NCI-H2227 (cell line): Measurements from ENCODE around the gene BOLA1.
"Not testable (repeated sequence)": the region's sequence is repeated elsewhere in the genome, so short reads cannot be mapped to it uniquely, and the experiment has no call there.

ENCODE experiments used
- DNase-seq: peaks from one replicate; lab custom pipeline; 2025; ENCODE audit not compliant: unreplicated experiment; lab: John Stamatoyannopoulos, UW

BOLA1 gene

DNA sequence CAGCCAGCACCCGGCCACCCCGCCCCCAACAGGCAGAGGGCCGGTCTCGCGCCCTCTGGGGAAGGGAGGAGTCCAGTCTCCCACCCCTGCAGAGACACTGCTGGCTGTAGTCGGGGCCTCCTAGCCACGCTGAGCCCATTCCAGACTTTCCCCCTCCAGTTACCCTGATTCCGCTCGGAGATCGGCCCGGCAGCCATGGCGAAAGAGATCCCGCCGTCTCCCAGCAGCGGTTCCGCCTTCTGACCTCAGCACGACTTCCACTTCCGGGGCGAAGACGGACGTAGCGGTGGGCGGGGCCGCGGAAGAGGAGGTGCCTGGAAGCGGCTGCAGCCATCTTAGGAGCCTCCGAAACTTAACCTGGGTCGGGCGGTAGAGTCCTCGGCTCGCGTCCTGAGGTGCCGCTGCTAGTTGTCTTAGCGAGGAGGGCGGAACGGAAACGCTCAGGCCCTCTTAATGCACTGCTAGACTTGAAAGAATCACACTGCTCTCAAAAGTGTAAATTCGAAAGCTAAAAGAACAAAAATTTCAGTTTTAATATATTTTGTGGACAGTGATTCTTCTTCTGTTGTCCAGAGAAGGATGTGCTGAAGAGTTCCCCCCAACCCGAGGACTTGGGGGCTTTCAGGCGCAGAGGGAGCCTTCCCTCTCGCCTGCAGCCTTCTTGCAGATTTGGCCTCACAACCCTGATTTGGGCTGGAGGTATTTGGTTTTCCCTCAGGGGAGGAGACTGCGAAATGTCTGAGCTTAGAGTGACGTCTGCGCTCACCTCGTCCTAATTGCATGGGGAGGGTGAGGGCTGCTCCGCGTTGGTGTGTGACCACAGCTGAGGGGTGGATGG is 28.4 kb downstream of the BOLA1 start, which contains the start of gene SF3B4:
TSS of gene SF3B4 (minus strand) at position 241 of the 838 bp plus-strand sequence. CDS start at position 197, 44 bp downstream.
- DNase-seq, result peak; percentile 97

DNA sequence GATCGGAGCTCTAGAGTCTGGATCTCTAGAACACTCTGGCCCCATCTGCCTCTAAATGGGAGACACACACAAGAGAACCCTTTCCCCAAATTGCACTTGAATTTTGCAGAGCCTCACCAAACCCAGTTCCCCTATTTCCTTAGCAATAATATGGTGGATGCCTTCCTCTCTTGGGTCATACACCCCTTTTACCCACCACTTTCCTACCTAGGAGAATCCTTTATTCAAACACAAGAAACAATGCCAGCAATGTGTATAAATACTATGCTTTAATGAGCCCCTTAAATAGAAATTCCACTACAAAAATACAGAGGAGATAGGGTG is 29.0 kb downstream of the BOLA1 start:
- DNase-seq, result no peak

DNA sequence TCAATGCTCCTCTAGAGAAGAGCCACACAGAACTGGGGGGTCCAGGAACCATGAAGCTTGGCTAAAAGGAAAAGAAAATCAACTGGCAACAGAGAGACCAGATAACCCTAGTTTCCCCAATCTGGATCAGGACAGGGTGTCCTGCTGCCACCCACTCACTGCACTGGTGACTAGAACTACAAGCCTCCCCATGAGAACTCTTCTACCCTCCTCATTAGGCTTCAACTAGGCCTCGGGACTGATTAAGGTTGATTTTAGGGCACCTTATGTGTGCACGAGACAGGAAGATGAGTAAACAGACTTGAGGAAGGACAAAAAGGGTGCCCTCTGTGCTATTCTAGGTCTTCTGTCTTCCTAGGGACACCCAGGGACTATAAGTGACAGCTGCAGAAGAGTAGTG is 30.5 kb downstream of the BOLA1 start:
- DNase-seq, result no peak

DNA sequence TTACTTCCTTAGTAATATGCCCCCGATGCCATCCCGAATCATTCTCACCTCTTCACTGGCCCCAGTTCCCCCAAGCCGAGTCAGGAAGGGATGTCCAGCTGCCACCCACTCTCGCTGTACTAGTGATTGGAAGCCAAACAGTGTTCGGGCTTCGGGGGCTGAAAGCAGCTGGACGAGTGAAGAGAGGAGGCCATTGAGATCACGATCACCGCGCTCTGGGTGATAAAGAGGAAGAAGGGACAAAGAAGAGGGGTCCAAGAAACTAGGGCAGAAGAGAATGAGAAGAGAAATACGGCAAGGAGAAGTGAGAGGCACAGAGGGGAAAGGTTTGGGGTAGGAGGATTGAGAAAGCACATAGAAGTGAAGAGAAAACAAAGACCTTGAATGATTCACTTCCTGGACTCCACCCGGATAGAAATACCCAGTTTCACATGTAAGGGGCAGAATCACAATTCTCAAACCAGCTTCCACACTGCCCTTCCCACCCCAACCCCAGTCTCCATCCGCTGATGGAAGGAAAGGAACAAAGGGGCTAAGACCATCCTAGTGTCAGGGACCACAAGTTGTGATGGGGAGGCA is 31.9 kb downstream of the BOLA1 start:
- no peak for DNase-seq

DNA sequence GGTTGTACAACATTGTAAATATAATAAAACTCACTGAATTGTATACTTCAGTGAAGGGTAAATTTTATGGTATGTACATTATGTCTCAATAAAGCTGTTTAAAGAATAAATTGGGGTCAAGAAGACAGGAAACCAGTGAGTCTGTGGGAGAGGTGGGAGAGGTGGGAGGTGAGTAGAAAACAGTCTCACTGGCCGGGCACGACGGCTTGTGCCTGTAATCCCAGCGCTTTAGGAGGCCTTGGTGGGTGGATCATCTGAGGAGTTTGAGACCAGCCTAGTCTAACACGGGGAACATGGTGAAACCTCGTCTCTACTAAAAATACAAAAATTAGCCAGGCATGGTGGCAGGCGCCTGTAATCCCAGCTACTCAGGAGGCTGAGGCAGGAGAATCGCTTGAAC is 33.1 kb downstream of the BOLA1 start:
- DNase-seq, result no peak

DNA sequence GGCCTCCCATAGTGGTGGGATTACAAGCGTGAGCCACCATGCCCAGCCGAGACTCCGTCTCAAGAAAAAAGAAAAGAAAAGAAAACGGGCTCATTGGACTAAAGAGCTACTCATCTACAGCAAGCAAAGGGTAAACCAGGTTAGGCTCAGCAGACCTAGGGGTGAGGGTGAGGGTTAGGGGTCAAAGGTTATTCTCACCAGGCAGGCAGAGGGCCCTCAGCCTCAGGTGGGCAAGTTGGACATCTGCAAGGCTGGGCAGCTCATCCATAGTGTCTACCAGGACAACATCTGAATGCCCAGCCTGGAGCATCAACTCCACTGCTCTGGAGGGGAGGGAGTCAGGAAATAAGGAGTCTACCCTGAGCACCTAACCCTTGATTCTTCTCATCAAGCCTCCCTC is 33.8 kb downstream of the BOLA1 start:
- DNase-seq, result no peak

DNA sequence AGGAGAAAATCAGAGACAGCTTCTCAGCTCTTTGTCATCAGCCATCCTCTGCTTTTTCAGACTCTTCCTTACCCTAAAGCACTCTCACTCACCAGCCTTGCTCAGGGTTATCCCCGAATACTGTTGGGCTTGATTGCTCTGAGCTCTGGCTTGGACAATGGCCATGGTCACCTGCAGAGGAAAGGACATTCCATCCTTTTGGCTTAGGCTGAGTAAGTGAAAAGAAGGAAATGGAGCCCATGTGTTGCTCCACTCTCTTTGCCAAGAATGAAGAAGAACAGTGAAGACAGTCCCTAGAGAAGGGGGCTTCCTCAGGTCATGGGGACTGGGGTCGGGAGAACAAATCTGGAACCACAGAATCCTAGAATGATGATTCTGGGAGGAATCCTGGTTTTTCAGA is 35.0 kb downstream of the BOLA1 start:
- no peak for DNase-seq

DNA sequence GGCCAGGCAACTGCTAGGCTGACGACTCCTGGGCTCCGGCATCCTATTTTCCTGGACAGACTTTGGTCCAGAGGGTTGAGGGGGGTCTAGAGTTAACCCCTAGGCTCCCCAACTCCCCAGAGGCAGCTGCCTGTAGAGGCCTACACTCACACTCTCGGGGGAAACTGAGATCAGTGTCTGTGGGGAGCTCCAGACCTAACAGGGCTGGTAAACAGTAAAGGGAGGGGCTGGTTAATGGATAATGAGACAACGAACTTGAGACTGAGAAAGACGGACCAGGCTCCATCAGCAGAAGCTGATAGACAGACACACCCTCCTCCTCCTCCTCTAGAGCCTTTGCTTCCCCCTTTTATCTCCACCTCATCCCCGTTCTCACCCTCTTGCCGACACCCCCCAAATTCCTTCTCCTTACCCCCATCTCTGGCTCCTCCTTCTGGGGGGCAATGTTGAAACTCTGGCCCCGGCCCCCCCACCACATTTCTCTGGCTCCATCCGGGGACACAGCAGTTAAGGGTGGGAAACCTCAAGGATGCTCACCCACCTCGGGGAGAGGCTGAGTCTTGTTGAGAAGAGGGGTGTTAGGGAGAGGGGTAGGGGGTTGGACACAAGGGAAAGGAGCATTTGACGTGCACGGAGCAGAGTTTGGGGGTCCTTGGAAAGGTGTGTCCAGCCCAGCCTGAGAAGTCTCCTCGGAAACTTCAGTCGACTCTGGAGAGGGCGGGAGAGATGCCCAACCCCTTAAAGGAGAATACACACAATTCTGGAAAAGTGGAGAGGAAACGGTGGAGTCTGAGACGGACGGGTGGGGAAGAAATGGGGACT is 37.0 kb downstream of the BOLA1 start, which contains the start of gene MTMR11:
TSS of gene MTMR11 (minus strand) at position 710 of the 822 bp plus-strand sequence. CDS start at position 478, 232 bp downstream.
- DNase-seq, result peak; percentile 32

DNA sequence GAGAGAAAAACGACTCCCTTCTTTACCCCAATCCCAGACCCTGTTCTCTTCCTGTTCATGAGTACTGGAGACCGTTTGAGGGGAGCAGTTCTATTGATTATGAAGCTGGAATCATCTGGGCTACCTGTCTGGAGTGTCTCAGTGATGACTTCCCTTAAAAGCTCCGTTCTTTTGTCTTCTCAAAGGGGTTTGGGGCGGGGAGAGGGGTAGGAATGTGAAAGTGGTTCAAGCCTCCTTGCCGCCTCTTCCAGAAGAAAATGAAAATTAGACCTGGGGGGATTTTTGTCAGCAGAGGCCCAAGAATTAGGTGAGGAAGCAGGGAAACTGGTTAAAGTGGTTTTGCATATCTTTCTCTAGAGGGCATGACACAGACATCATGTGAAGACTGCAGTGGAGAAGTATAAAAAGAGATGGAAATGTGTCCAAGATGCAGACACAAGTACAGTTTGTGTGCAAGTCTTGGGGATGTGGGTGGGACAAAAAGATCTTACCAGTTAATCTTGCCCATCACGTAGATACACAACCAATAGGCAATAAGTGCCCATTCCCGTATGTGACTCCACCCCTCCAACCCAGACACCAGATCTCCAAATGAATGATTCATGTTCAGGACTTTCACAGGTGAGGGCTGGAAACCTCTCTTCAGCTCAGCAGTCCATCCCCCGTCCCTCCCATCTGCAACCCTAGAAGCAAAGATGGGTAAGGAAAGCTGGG is 37.8 kb downstream of the BOLA1 start:
- DNase-seq, result peak; percentile 67

DNA sequence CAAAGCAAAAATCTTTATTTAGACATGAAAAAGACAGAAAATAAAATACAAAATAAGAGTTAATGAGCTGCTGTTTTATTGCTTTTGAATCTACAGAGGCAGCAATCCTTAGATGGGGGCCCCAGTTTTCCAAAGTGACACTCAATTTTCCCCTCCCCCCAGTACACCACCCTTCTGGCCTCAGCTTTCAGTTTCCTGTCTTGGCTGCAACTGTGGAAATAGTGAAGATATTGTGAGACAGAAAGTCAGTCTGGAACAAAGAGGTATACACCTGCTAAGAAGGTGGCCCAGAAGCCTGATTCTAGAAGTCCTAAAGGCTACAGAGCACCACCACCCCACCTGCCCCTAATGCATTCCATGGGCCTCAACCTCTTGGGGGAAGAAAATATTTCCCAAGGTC is 38.4 kb downstream of the BOLA1 start:
- no peak for DNase-seq

DNA sequence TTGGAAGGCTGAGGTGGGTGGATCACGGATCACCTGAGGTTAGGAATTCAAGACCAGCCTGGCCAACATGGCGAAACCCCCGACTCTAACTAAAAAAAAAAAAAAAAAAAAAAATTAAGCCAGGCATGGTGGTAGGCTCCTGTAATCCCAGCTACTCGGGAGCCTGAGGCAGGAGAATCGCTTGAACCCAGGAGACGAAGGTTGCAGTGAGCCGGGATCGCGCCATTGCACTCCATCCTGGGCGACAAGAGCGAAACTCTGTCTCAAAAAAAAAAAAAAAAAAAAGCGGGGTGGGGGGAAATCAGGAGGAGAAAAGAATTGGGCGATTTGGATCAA is 39.3 kb downstream of the BOLA1 start:
- not testable (repeated sequence) for DNase-seq

DNA sequence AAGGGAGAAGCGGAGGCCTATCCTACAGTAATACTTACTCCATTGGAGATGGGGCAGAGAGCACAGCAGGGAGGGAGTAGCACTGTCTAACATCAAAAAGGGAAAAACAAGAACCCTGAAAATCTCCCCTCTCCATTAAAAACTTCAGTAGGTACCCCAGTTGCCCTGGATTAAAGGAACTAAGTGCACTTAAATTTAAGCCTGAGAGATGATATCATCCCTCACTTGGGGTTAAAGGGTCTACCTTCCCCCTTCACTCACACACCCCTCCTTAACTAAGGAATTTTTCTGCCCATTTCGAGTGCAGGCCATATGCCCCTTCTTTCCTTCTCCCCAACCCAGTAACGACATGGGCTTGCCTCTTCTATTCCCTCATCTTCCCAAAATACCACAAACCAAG is 41.1 kb downstream of the BOLA1 start:
- DNase-seq, result no peak

DNA sequence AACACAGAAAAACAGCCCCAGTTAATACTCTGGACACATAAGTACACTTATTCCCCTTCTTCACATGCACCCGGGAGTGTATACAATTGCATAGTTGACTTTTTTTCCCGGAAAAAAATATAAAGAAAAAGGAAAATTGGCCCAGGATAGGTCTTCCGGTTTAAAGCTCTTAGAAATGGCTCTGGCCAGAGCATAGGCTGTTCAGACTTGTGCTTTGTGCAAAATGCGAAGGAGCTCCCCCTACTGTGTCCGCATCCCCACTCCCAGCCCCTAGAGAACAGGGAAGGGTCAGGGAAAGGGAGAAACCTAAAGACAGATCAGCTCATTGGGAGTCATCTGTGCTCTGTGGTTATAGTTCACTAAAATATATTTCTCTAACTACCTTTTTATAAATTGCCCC is 42.8 kb downstream of the BOLA1 start:
- DNase-seq, result peak; percentile 74

DNA sequence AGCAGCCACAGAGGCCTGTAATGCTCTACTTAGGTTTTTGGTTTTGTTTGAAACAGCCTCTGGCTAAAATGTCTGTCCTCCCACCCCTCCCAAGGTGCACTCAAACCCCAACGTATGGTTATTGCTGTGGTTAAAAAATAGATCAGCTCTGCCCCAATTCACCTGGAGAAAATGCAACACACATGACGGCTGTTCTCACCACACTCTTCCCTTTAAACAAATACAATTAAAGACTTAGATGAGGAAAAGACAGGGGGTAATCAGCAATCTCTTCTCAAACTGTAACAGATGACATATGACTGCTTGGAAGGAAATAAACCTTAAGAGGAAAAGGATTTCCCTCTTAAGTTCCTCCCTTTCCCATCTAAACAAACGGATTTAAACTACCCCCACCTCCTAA is 43.5 kb downstream of the BOLA1 start:
- no peak for DNase-seq

DNA sequence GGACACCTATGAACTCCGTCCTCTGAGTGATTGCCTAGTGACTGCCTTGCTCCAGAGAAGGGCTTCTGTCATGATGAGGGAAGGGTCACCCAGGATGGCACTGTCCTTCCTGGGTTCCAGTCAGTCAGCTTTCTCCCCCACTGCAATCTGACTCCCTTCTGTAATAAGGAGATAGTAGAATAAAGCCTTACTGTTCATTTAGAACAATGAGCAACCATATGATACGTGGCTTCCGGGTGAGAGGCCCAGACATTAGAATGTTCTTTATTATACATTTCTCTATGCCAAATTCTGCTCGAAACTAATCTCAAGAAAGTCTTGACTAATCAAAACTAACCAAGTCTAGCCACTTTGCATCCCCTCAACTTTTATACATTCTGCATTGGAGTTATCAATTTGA is 45.8 kb downstream of the BOLA1 start:
- no peak for DNase-seq

DNA sequence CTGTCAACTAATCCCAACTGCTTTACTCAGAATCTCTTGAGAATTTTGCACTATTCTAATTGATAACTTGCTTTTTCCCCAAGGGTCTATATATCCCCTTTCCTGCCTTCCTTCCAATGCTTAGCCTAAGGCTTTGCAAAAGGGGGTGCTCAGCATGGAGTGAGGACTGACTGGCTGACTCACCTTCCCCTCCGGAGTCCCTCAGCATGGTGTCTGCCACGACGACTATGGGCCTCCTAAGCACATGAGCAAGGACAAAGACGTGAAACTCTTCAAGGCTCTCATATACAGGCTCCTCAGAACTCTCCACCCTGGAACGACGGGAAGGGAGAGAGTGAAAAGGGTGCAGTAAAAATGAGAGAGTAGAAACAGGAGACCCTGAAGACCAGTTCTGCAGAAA is 50.5 kb downstream of the BOLA1 start:
- DNase-seq, result no peak
